Superior temporal gyrus (tissue), 1 donor: Measurements from ENCODE around the gene UGT1A7.
A peak's percentile ranks its signal among the peaks of the same experiment; 100 is the strongest.

Experiments
- DNase-seq: peaks from one replicate; pipeline ENCODE4 v3.0.0-alpha.2; 2016; ENCODE audit errors: extremely low spot score

UGT1A7 gene

GRCh38 chr2:233798335-233799086 is 116.8 kb downstream of the UGT1A7 start:
- no peak for DNase-seq

- no peak for DNase-seq
Measured at GRCh38 chr2:233799087-233799665, 117.5 kb downstream of the UGT1A7 start.

- no peak for DNase-seq
Measured at GRCh38 chr2:233799716-233800115, 118.0 kb downstream of the UGT1A7 start.

GRCh38 chr2:233800208-233800607 is 118.5 kb downstream of the UGT1A7 start:
- no peak for DNase-seq

- DNase-seq = peak; percentile 18
Measured at GRCh38 chr2:233801357-233802131, 119.8 kb downstream of the UGT1A7 start.

- DNase-seq = no peak
Measured at GRCh38 chr2:233802132-233802815, 120.6 kb downstream of the UGT1A7 start.

- no peak for DNase-seq
Measured at GRCh38 chr2:233803292-233803911, 121.7 kb downstream of the UGT1A7 start.

- DNase-seq = no peak
Measured at GRCh38 chr2:233803994-233804393, 122.3 kb downstream of the UGT1A7 start.

- DNase-seq = no peak
Measured at GRCh38 chr2:233807215-233807865, 125.6 kb downstream of the UGT1A7 start.

GRCh38 chr2:233807966-233808935 is 126.5 kb downstream of the UGT1A7 start:
- no peak for DNase-seq

- DNase-seq = no peak
Measured at GRCh38 chr2:233810385-233810784, 128.7 kb downstream of the UGT1A7 start.

- no peak for DNase-seq
Measured at GRCh38 chr2:233811087-233811486, 129.4 kb downstream of the UGT1A7 start.

- DNase-seq = no peak
Measured at GRCh38 chr2:233811732-233812131, 130.0 kb downstream of the UGT1A7 start.

- no peak for DNase-seq
Measured at GRCh38 chr2:233813236-233814055, 131.7 kb downstream of the UGT1A7 start.

GRCh38 chr2:233814056-233814835 is 132.5 kb downstream of the UGT1A7 start:
- DNase-seq = no peak

- DNase-seq = no peak
Measured at GRCh38 chr2:233815861-233816260, 134.2 kb downstream of the UGT1A7 start.

GRCh38 chr2:233816334-233816733 is 134.6 kb downstream of the UGT1A7 start:
- no peak for DNase-seq

- DNase-seq = no peak
Measured at GRCh38 chr2:233816771-233817170, 135.1 kb downstream of the UGT1A7 start.
